ENCODE data around the gene NCAM1.

The NCAM1 gene

DNA sequence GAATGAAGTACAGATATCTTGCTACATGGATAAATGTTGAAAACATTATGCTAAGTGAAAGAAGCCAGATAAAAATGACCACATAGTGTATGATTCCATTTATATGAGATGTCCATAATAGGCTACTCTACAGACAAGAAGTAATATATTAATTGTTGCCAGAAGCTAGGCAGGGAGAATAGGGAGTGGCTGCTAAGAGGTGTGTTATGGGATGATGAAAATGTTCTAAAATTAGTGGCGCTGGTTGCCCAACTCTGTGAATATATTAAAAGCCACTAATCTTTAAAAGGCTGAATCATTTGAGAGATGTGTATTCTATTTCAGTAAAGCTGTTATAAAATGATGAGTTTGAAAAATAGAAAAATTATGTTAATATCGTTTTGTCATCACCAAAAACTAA is 144.4 kb downstream of the NCAM1 start:
- DNase-seq (ENCODE audit: extremely low read depth, low read depth) = no peak
- TF ChIP-seq, protein P1, sequence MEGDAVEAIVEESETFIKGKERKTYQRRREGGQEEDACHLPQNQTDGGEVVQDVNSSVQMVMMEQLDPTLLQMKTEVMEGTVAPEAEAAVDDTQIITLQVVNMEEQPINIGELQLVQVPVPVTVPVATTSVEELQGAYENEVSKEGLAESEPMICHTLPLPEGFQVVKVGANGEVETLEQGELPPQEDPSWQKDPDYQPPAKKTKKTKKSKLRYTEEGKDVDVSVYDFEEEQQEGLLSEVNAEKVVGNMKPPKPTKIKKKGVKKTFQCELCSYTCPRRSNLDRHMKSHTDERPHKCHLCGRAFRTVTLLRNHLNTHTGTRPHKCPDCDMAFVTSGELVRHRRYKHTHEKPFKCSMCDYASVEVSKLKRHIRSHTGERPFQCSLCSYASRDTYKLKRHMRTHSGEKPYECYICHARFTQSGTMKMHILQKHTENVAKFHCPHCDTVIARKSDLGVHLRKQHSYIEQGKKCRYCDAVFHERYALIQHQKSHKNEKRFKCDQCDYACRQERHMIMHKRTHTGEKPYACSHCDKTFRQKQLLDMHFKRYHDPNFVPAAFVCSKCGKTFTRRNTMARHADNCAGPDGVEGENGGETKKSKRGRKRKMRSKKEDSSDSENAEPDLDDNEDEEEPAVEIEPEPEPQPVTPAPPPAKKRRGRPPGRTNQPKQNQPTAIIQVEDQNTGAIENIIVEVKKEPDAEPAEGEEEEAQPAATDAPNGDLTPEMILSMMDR (IDR thresholded peaks at IDR 0.05; ENCODE audit: low read depth, low read length) = no peak

DNA sequence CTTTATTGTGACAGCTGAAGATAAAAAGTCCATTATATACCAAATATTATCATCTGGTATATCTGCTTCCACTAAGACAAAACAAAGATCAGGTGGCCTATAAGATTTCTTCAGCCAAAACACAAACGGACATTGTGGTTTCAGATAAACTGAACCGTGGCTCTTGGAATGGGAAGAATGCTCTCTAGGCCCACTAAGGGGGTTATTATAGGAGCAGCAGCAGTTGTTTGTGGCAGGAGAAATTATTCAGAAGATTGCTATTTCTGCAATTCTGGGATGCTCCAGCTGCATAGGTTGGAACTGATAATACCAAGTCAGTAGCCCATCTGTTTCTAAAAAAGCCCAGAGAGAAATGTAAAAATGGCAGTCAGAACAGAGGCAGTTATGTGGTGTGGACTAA is 145.3 kb downstream of the NCAM1 start:
- TF ChIP-seq, protein P1 (IDR thresholded peaks at IDR 0.05; ENCODE audit: low read depth, low read length) = no peak
- DNase-seq (ENCODE audit: extremely low read depth, low read depth) = no peak

DNA sequence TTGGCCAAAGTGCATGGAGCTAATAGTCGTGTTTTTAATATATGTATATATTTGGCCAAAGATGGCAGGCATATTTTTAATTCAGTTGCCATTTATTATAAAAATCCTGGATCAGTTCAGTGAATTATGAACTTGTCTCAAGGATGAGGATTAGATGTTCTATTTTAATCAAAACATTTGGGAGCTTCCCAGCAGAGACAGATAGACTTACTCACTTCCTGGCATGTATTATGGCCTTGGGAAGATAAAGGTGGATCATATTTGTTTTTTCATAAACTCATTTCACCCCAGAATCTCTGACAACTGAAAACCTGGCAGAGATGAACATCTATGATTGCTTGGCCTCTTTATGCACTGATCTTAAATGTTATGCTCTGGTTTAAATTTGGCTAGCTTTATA is 148.8 kb downstream of the NCAM1 start:
- DNase-seq (ENCODE audit: extremely low read depth, low read depth) = no peak
- TF ChIP-seq, protein P1 (IDR thresholded peaks at IDR 0.05; ENCODE audit: low read depth, low read length) = no peak

DNA sequence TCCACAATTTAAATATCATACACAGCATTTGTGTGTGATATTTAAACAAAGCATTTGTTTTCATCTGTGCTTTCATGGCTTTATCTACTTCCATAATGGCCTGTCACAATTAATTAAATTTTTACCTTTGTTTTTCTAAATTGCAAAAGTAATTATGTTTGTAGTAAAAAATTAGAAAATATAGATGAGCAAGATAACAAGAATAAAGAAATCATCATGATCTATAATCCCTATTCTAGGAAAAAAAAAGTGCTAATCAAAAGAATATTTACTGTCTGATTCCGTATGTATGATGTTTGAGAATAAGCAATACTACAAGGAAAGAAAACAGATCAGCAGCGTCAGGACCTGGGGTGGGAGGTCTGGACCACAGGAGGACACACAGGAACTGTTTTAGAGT is 149.9 kb downstream of the NCAM1 start:
- TF ChIP-seq, protein P1 (IDR thresholded peaks at IDR 0.05; ENCODE audit: low read depth, low read length) = no peak
- no peak for DNase-seq (ENCODE audit: extremely low read depth, low read depth)

DNA sequence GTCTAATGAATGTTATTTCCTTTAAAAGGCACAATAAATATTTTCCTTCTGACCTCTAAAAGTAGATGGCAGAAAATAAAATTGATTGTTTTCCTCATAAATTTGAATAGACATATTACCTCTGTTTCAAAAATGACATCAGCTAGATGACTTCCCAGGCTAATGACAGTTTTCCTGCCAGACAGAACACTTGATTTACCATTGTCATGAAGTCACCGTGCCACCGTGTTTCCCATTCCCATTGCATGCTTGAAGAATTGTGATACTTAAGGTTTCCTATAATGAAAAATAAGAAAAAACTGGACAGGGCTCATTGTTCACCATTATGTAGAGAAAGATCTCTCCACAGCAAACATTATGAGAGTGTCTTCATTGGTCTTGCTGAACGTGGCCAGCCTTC is 151.1 kb downstream of the NCAM1 start:
- DNase-seq (ENCODE audit: extremely low read depth, low read depth) = no peak
- TF ChIP-seq, protein P1 (IDR thresholded peaks at IDR 0.05; ENCODE audit: low read depth, low read length) = no peak

DNA sequence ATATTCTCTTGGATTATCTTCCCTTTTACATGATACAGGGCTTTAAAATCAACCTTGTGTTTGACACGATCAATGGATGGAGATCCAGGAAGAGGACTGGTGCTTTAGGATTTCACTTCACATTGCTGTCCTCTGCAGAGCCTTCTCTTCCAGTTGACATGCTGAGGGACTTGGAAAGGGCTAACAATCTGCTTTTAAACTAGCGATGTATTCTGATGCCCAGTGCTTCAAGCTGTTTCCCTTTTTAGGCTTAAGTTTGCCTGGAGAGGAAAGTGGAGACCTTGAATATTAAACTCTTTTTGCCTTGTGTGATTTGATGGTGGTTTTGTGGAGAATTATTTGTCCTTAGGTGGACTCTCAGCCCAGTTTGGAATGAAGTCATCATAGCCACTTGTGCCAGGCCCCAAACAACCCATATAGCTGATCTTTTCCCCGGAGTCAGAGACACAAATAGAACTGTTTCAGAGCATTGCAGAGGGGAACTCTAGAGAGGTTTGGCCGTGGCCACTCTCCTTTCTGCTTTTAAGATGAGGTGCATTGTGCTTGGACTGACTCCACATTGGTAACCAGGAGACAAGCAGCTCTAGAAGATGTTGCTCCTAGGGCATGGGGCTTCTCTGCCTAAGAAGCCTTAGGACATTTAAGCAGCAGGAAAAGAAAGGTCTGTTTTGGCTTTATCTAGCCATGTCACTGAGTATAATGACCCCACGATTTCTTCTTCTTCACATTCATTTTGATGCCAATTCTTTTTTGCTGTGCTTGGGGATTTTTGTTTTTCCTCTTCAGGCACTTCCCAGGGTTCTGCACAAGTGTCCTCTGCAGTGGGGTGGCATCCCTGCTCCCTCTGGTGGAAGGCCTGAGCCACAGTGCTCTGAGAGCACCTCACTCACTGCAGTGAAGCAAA is 152.8 kb downstream of the NCAM1 start:
- no peak for DNase-seq (ENCODE audit: extremely low read depth, low read depth)
- TF ChIP-seq, protein P1 (IDR thresholded peaks at IDR 0.05; ENCODE audit: low read depth, low read length) = peak; percentile 71

DNA sequence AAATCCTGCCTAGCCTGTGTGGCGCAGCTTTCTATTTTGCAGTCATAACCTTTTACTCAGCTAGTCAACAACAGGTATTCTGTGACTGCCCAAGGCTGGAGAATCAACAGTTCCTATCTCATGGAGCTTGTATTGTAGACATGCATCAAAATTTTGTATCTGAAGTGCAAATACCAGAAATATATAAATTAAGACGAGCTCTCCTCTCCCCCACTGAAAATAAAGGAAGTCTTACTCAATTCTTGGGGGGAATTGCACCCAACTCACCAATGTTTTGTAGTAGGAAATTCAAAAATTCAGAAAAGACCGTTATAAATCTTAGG is 153.4 kb downstream of the NCAM1 start:
- no peak for DNase-seq (ENCODE audit: extremely low read depth, low read depth)
- TF ChIP-seq, protein P1 (IDR thresholded peaks at IDR 0.05; ENCODE audit: low read depth, low read length) = no peak
